GM10266 (cell line): ENCODE results near the gene SLC22A23.

Source experiments
- DNase-seq: peaks from one replicate; pipeline ENCODE4 v3.0.0; 2012; ENCODE audit errors: extremely low spot score
- CTCF ChIP-seq: IDR thresholded peaks from 2 replicates; pipeline ENCODE4 v1.5.1; 2012; ENCODE audit warnings: mild to moderate bottlenecking, low read depth; ENCODE audit not compliant: control insufficient read depth, insufficient read depth; ENCODE audit errors: missing control alignments

The SLC22A23 gene

GRCh38 chr6:3326981-3327380, 129.9 kb downstream of the SLC22A23 start:
- no peak for TF ChIP-seq CTCF
- DNase-seq, result no peak

- DNase-seq, result no peak
- no peak for TF ChIP-seq CTCF
Observed at GRCh38 chr6:3326184-3326971, 130.5 kb downstream of the SLC22A23 start.

- DNase-seq, result no peak
- no peak for TF ChIP-seq CTCF
Observed at GRCh38 chr6:3325210-3325609, 131.6 kb downstream of the SLC22A23 start.

- DNase-seq, result peak; percentile 73
- TF ChIP-seq CTCF, result no peak
Observed at GRCh38 chr6:3324262-3324942, 132.4 kb downstream of the SLC22A23 start.

GRCh38 chr6:3323696-3324261, 133.1 kb downstream of the SLC22A23 start:
- DNase-seq, result no peak
- no peak for TF ChIP-seq CTCF

- TF ChIP-seq CTCF, result no peak
- no peak for DNase-seq
Observed at GRCh38 chr6:3323148-3323547, 133.7 kb downstream of the SLC22A23 start.
